HCT116 (cell line): ENCODE data around the gene SRGAP3. TPM values are rescaled to one million over a fixed set of nuclear protein-coding genes. Genes with fewer than 3 reads are reported as not detected.

Source experiments
- ATAC-seq: fragments of 200-7000 bp; cut with Tn5 transposase; 2 replicates; pipeline ENCODE4 v1.9.1; 2020; ENCODE audit warnings: mild to moderate bottlenecking, moderate library complexity
- BruUV-seq: library from RNA; stranded (reverse); fragments of 400-500 nt; replicated peaks from 2 replicates; lab custom pipeline; 2021; lab: Mats Ljungman, UMichigan
- CTCF ChIA-PET: fragments of 300-600 bp; sonication (Branson Sonifier 250); formaldehyde crosslinking; loops from one replicate; lab custom pipeline; 2021; ENCODE audit warnings: antibody characterized with exemption; lab: Charles Lee
- POLR2A ChIA-PET: fragments of 300-600, 350-600 bp; sonication (Branson Sonifier 250); formaldehyde crosslinking; loops from one replicate; lab custom pipeline; 2021; ENCODE audit warnings: antibody characterized with exemption; lab: Charles Lee
- RAD21 ChIA-PET, 2 experiments: fragments of 300-600 bp; sonication (Branson Sonifier 250); formaldehyde crosslinking; loops; one replicate each; lab custom pipeline; 2023; ENCODE audit warnings: low total read pairs in 2 of 2; ENCODE audit not compliant: uncharacterized antibody in 2 of 2, unreplicated experiment in 2 of 2, low non-redundant PET in 1 of 2; lab: Charles Lee
- DNase-seq: peaks from one replicate; pipeline ENCODE4 v3.0.0-alpha.2; 2010; ENCODE audit warnings: low read depth, low spot score
- H2AFZ ChIP-seq: fragments of 200-600 bp; shearing (Covaris generic), sonication (generic); 2 replicates; pipeline ENCODE4 v1.6.1; 2017; ENCODE audit warnings: low read depth, mixed run types, mixed read lengths, antibody characterized with exemption, low read length; ENCODE audit not compliant: poor library complexity, severe bottlenecking
- H3K27ac ChIP-seq: 2 replicates; pipeline ENCODE4 v1.5.1; 2012; ENCODE audit warnings: low read depth, low read length
- H3K27me3 ChIP-seq: fragments of 200-600 bp; sonication (generic); 2 replicates; pipeline ENCODE4 v1.6.1; 2016; ENCODE audit warnings: mixed run types, low read length, mixed read lengths; ENCODE audit not compliant: insufficient read depth
- H3K36me3 ChIP-seq, 2 experiments: fragments of 200-500 bp in 1 of 2; fragments of 200-600 bp in 1 of 2; sonication (Bioruptor generic) in 1 of 2; sonication (generic) in 1 of 2; 2 replicates each; pipeline versions ENCODE4 v1.5.1 to v1.6.1; 2014 to 2016; ENCODE audit warnings: low read length in 2 of 2, inconsistent platforms in 1 of 2, mixed read lengths in 1 of 2, mixed run types in 1 of 2; ENCODE audit not compliant: insufficient read depth in 2 of 2, control insufficient read depth in 1 of 2
- H3K4me1 ChIP-seq, 2 experiments: fragments of 200-600 bp in 1 of 2; sonication (generic) in 1 of 2; 2 replicates each; pipeline versions ENCODE4 v1.5.1 to v1.6.1; 2012 to 2017; ENCODE audit warnings: low read length in 2 of 2, inconsistent platforms in 1 of 2, mild to moderate bottlenecking in 1 of 2, mixed read lengths in 1 of 2, mixed run types in 1 of 2, moderate library complexity in 1 of 2; ENCODE audit not compliant: insufficient read depth in 2 of 2, control insufficient read depth in 1 of 2
- H3K4me2 ChIP-seq: fragments of 200-600 bp; sonication (generic); 2 replicates; pipeline ENCODE4 v1.6.1; 2017; ENCODE audit warnings: mixed run types, low read length, mixed read lengths
- H3K4me3 ChIP-seq, 2 experiments: fragments of 200-600 bp in 1 of 2; sonication (generic) in 1 of 2; replicated peaks in 1 of 2; 2 replicates each; pipeline ENCODE4 v1.5.1; 2011 to 2016; ENCODE audit warnings: low read length in 2 of 2, control low read depth in 1 of 2, low read depth in 1 of 2, mild to moderate bottlenecking in 1 of 2, mixed read lengths in 1 of 2, mixed run types in 1 of 2
- H3K79me2 ChIP-seq: fragments of 200-600 bp; sonication (generic); 2 replicates; pipeline ENCODE4 v1.6.1; 2017; ENCODE audit warnings: mild to moderate bottlenecking, mixed run types, low read length, moderate library complexity, mixed read lengths; ENCODE audit not compliant: insufficient read depth
- H3K9ac ChIP-seq: fragments of 200-600 bp; sonication (generic); 2 replicates; pipeline ENCODE4 v1.6.1; 2016; ENCODE audit warnings: low read length, mixed read lengths
- H3K9me2 ChIP-seq: fragments of 200-600 bp; sonication (generic), shearing (Covaris generic); 2 replicates; pipeline ENCODE4 v1.6.1; 2017; ENCODE audit warnings: mixed run types, mild to moderate bottlenecking, moderate library complexity; ENCODE audit not compliant: insufficient read depth
- H3K9me3 ChIP-seq, 2 experiments: fragments of 200-500 bp in 1 of 2; fragments of 200-600 bp in 1 of 2; sonication (Bioruptor generic) in 1 of 2; sonication (generic) in 1 of 2; 2 replicates each; pipeline ENCODE4 v1.6.1; 2014 to 2017; ENCODE audit warnings: low read length in 2 of 2, mixed read lengths in 2 of 2, inconsistent platforms in 1 of 2, low read depth in 1 of 2, mild to moderate bottlenecking in 1 of 2, mixed run types in 1 of 2, moderate library complexity in 1 of 2; ENCODE audit not compliant: control insufficient read depth in 1 of 2, insufficient read depth in 1 of 2
- H4K20me1 ChIP-seq: fragments of 200-600 bp; sonication (generic), shearing (Covaris generic); 2 replicates; pipeline ENCODE4 v1.6.1; 2017; ENCODE audit warnings: mixed run types, mild to moderate bottlenecking, moderate library complexity; ENCODE audit not compliant: insufficient read depth
- ATF3 ChIP-seq: IDR thresholded peaks from 2 replicates; pipeline ENCODE4 v1.6.1; 2012
- CBX3 ChIP-seq: IDR thresholded peaks from 2 replicates; pipeline ENCODE4 v1.6.1; 2012; ENCODE audit warnings: low read depth
- EGR1 ChIP-seq: IDR thresholded peaks from 2 replicates; pipeline ENCODE4 v1.6.1; 2012; ENCODE audit warnings: low read depth
- ELF1 ChIP-seq: IDR thresholded peaks from 2 replicates; pipeline ENCODE4 v1.6.1; 2012; ENCODE audit warnings: low read depth, borderline replicate concordance
- EZH2 ChIP-seq: fragments of 200-600 bp; sonication (generic); IDR thresholded peaks from 2 replicates; pipeline ENCODE4 v1.6.1; 2017; ENCODE audit warnings: antibody characterized with exemption, mixed run types
- FOSL1 ChIP-seq: IDR thresholded peaks from 2 replicates; pipeline ENCODE4 v1.6.1; 2012; ENCODE audit warnings: low read depth
- MAX ChIP-seq: IDR thresholded peaks from 2 replicates; pipeline ENCODE4 v1.6.1; 2012
- POLR2A ChIP-seq: IDR thresholded peaks from 2 replicates; pipeline ENCODE4 v1.7.0; 2011; ENCODE audit warnings: borderline replicate concordance; ENCODE audit not compliant: insufficient read depth, insufficient read length; ENCODE audit errors: extremely low read depth
- RAD21 ChIP-seq: IDR thresholded peaks from 2 replicates; pipeline ENCODE4 v1.6.1; 2012; ENCODE audit warnings: low read depth, mild to moderate bottlenecking
- REST ChIP-seq: IDR thresholded peaks from 2 replicates; pipeline ENCODE4 v1.6.1; 2012; ENCODE audit warnings: low read depth
- SIN3A ChIP-seq: IDR thresholded peaks from 2 replicates; pipeline ENCODE4 v1.6.1; 2012; ENCODE audit warnings: low read depth
- SP1 ChIP-seq: IDR thresholded peaks from 2 replicates; pipeline ENCODE4 v1.6.1; 2012; ENCODE audit warnings: low read depth
- SRF ChIP-seq: IDR thresholded peaks from 2 replicates; pipeline ENCODE4 v1.6.1; 2012; ENCODE audit warnings: low read depth
- YY1 ChIP-seq: IDR thresholded peaks from 2 replicates; pipeline ENCODE4 v1.6.1; 2011; ENCODE audit warnings: low read length, low read depth, moderate library complexity, mild to moderate bottlenecking; ENCODE audit not compliant: insufficient replicate concordance; ENCODE audit errors: extremely low read depth
- ZBTB33 ChIP-seq: IDR thresholded peaks from 2 replicates; pipeline ENCODE4 v1.6.1; 2011; ENCODE audit warnings: mild to moderate bottlenecking, low read length, moderate library complexity; ENCODE audit not compliant: insufficient replicate concordance; ENCODE audit errors: extremely low read depth
- ZFX ChIP-seq: fragments of 450-650 bp; IDR thresholded peaks from 2 replicates; pipeline ENCODE4 v1.6.1; 2017
- ZNF274 ChIP-seq: fragments of 200-500 bp; sonication (Bioruptor generic); IDR thresholded peaks from 2 replicates; pipeline ENCODE4 v1.6.1; 2014; ENCODE audit warnings: mild to moderate bottlenecking, low read depth, low read length, inconsistent platforms
- intact Hi-C: fragments of 100-400 bp; cut with micrococcal nuclease; formaldehyde crosslinking; loops from 2 replicates; pipeline ENCODE4 v1.10.0; 2022
- total RNA-seq: library from RNA; stranded (reverse); gene quantifications from one replicate; pipeline ENCODE4 v1.2.1, GENCODE V29; 2021; ENCODE audit not compliant: unreplicated experiment

The SRGAP3 gene
- total RNA-seq, 1 experiment from 2014 or later, result 8.3 TPM

- TF ChIP-seq REST, result no peak
- TF ChIP-seq SIN3A, result no peak
- TF ChIP-seq POLR2A, result no peak
- no peak for TF ChIP-seq YY1
- no peak for TF ChIP-seq EZH2
- TF ChIP-seq ZBTB33, result no peak
- no peak for TF ChIP-seq ATF3
- TF ChIP-seq EGR1, result no peak
- TF ChIP-seq MAX, result no peak
- no peak for TF ChIP-seq ZNF274
- TF ChIP-seq CBX3, result no peak
- TF ChIP-seq FOSL1, result no peak
- no peak for TF ChIP-seq ELF1
- no peak for TF ChIP-seq ZFX
- TF ChIP-seq RAD21, result no peak
- TF ChIP-seq SP1, result no peak
- TF ChIP-seq SRF, result no peak
- TF ChIP-seq, all 23 proteins: peak for 0
- no peak for DNase-seq
Observed at GRCh38 chr3:9074079-9074478, 175.4 kb downstream of the SRGAP3 start.

More at GRCh38 chr3:9074079-9074478, 175.4 kb downstream of the SRGAP3 start:
- Histone ChIP-seq H3K9me2 (no peaks in the 10 kb centered on the region), H3K36me3 (no peaks in the 10 kb centered on the region), H3K4me1 (peaks cover 6 to 7% of the 10 kb centered on the region in 2 experiments; a peak in 2 of 4 replicates), H3K9ac (no peak overlapping the region), H3K27me3 (no peaks in the 10 kb centered on the region), H2AFZ (no peak overlapping the region), H3K9me3 (no peaks in the 10 kb centered on the region), H3K4me2 (no peak overlapping the region), H3K4me3 (no peak overlapping the region), H3K27ac (no peak overlapping the region), H3K79me2 (no peaks in the 10 kb centered on the region), H4K20me1 (no peaks in the 10 kb centered on the region)
- no TSS peak for BruUV-seq
- intact Hi-C loops, result no loop called here
- ChIA-PET CTCF (no interaction called here), POLR2A (no interaction called here), RAD21 (no interaction called here)
- no peak for ATAC-seq
